H1 (cell line): ENCODE results near the gene GNAT2. TPM values are rescaled to one million over a fixed set of nuclear protein-coding genes. Genes with fewer than 3 reads are reported as not detected.

ENCODE experiments used
- ASH2L ChIP-seq: fragments of 200-600, 300-600 bp; sonication (generic); IDR thresholded peaks from one replicate; pipeline ENCODE4 v1.7.1; 2017; ENCODE audit warnings: low read length
- JUN ChIP-seq: IDR thresholded peaks from 2 replicates; pipeline ENCODE4 v1.6.1; 2011; ENCODE audit warnings: low read depth, mild to moderate bottlenecking, improper control_type of control experiment, low read length
- JUND ChIP-seq: IDR thresholded peaks from 2 replicates; pipeline ENCODE4 v1.6.1; 2011; ENCODE audit warnings: mild to moderate bottlenecking, improper control_type of control experiment, low read length
- KDM4A ChIP-seq: IDR thresholded peaks from one replicate; pipeline ENCODE4 v1.7.1; 2012; ENCODE audit warnings: low read depth, mild to moderate bottlenecking, moderate library complexity, low read length, inconsistent platforms; ENCODE audit not compliant: severe bottlenecking
- NANOG ChIP-seq: IDR thresholded peaks from 2 replicates; pipeline ENCODE4 v1.6.1; 2011; ENCODE audit warnings: low read length, low read depth, mild to moderate bottlenecking, inconsistent platforms; ENCODE audit not compliant: insufficient read depth, poor library complexity, severe bottlenecking
- RNF2 ChIP-seq: fragments of 200-900, 300-1000 bp; sonication (generic); IDR thresholded peaks from 2 replicates; pipeline ENCODE4 v1.7.1; 2016; ENCODE audit warnings: borderline replicate concordance, low read depth, mild to moderate bottlenecking, antibody characterized with exemption, low read length; ENCODE audit not compliant: poor library complexity, severe bottlenecking; ENCODE audit errors: missing control alignments
- RXRA ChIP-seq: IDR thresholded peaks from 2 replicates; pipeline ENCODE4 v1.6.1; 2011; ENCODE audit warnings: low read depth, mild to moderate bottlenecking, low read length, moderate library complexity; ENCODE audit not compliant: insufficient read depth
- polyA plus RNA-seq, 7 experiments: library from polyadenylated mRNA; depleted of rRNA in 3 of 7; stranded (reverse) in 5 of 7; unstranded in 2 of 7; fragments of >200 nt in 5 of 7; fragments of 200-250 nt in 2 of 7; gene quantifications; 1 replicate in 5 of 7; 2 replicates in 1 of 7; 4 replicates in 1 of 7; pipeline versions ENCODE4 v1.2.1 to v1.2.3, GENCODE V29; 2011 to 2013; ENCODE audit warnings: missing spikeins in 2 of 7, mixed read lengths in 2 of 7
- total RNA-seq: library from RNA; stranded (reverse); fragmentation: NEBNext Ultra II Directional; extraction: Animal tissue kit (Norgen Biotek cat#: 25700); gene quantifications from 2 replicates; pipeline ENCODE4 v1.2.1, GENCODE V29; 2021

GNAT2 gene
- total and polyA plus RNA-seq, 2 of the 8 experiments (the other 6 are each of a cell fraction or from before 2014, with no cell fraction given): 0.05 TPM; not detected in 1

DNA sequence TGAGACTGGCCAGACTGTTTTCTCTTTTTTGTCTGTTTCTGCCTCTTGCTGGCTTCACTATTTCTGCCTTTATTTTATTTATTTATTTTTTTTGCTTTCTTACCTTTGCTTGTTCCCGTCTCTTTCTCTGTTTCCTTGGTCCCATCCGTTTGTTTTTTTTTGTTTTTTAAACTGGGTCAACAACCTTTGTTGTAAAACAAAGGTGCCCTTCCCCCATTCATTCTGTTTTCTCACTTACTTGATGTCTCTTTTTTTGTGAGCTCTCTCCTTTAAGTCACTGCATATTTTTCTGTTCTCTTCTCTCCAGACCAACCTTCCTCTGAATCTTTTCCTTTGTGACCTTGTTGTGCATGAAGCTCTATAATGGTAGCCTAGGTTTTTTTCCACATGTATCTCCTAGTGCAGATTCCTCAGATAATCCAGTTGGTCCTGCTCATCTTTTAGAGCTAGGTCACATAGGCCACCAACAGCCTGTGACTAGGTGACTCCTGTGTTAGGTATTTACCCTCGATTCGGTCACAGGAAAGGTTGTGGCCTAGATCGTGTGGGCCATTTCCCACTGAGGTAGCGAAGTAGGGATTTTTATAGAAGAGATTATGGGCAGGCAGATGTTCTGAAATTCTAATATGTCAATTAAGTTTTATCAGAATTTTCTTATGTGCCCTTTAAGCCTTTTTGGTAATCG is 55.1 kb downstream of the GNAT2 start (continued):
- no peak for TF ChIP-seq KDM4A
- TF ChIP-seq RNF2: no peak
- no peak for TF ChIP-seq RXRA
- peak; percentile 79 for TF ChIP-seq ASH2L
- TF ChIP-seq NANOG: no peak
- no peak for TF ChIP-seq JUN
- 0 out of 2 replicates have a peak, but pooled peaks have one; percentile 6 for TF ChIP-seq JUND
